Heart right ventricle (tissue), 16 donors: ENCODE results near the gene PPFIA1. TPM values are rescaled to one million over a fixed set of nuclear protein-coding genes. Genes with fewer than 3 reads are reported as not detected.

Source experiments
- ATAC-seq, 8 donors: fragments of 200-7000 bp; cut with Tn5 transposase; one replicate each; pipeline ENCODE4 v1.9.1; 2020; ENCODE audit warnings: mild to moderate bottlenecking in 8 of 8, moderate library complexity in 8 of 8, moderate number of reproducible peaks in 1 of 8
- DNase-seq, 2 donors: peaks; one replicate each; pipeline ENCODE4 v3.0.0-alpha.2; 2020
- H3K27ac ChIP-seq, 10 donors: fragments of 200-600 bp; sonication (generic) in 2 of 10; one replicate each; pipeline versions ENCODE4 v1.5.0 to v1.8.0; 2020 to 2022; ENCODE audit warnings: mild to moderate bottlenecking in 3 of 10
- H3K27me3 ChIP-seq, 7 donors: fragments of 200-600 bp; one replicate each; pipeline ENCODE4 v1.8.0; 2021 to 2022; ENCODE audit warnings: mild to moderate bottlenecking in 2 of 7
- H3K36me3 ChIP-seq, 9 donors: fragments of 200-600 bp; sonication (generic) in 1 of 9; one replicate each; pipeline versions ENCODE4 v1.5.0 to v1.8.0; 2020 to 2022; ENCODE audit warnings: mild to moderate bottlenecking in 2 of 9
- H3K4me1 ChIP-seq, 9 donors: fragments of 200-600 bp; sonication (generic) in 1 of 9; one replicate each; pipeline versions ENCODE4 v1.5.0 to v1.8.0; 2020 to 2022; ENCODE audit warnings: mild to moderate bottlenecking in 4 of 9
- H3K4me3 ChIP-seq, 10 donors: fragments of 200-600 bp; sonication (generic) in 2 of 10; one replicate each; pipeline versions ENCODE4 v1.5.0 to v1.8.0; 2020 to 2022; ENCODE audit warnings: mild to moderate bottlenecking in 7 of 10, moderate library complexity in 2 of 10
- H3K9me3 ChIP-seq, 11 donors: fragments of 200-600 bp in 10 of 11; sonication (generic) in 2 of 11; one replicate each; pipeline versions ENCODE4 v1.5.0 to v1.8.0; 2013 to 2022; ENCODE audit warnings: mild to moderate bottlenecking in 2 of 11, control low read depth in 1 of 11, moderate library complexity in 1 of 11
- CTCF ChIP-seq, 9 donors: fragments of 200-600 bp; sonication (generic) in 2 of 9; IDR thresholded peaks; one replicate each; pipeline versions ENCODE4 v1.5.0 to v1.8.0; 2021 to 2022; ENCODE audit warnings: antibody characterized with exemption in 9 of 9, mild to moderate bottlenecking in 5 of 9, moderate library complexity in 1 of 9
- whole genome bisulfite sequencing, 2 donors: extraction: QIAGEN DNeasy Blood & Tissue Kit; methylation state at CpG; one replicate each; pipeline ENCODE4 v1.1.7; 2013; ENCODE audit warnings: inconsistent platforms in 1 of 2; 5-methylcytosine and 5-hydroxymethylcytosine counted together
- intact Hi-C, 10 donors: fragments of 100-400 bp; cut with DNase I; formaldehyde crosslinking; loops; one replicate each; pipeline versions ENCODE4 v1.11.1 to v1.14.2; 2022
- polyA plus RNA-seq, 2 donors: library from polyadenylated mRNA; stranded (reverse); fragments of 200-250 nt; gene quantifications; one replicate each; pipeline ENCODE4 v1.2.3, GENCODE V29; 2013
- total RNA-seq, 10 donors: library from RNA; stranded (reverse); fragmentation: NEBNext Ultra II Directional in 3 of 10; extraction: Animal tissue kit (Norgen Biotek cat#: 25700) in 3 of 10; gene quantifications; one replicate each; pipeline versions ENCODE4 v1.2.1 to v1.2.4, GENCODE V29; 2021 to 2023
- donor health status: Arrhythmogenic right ventricular cardiomyopathy.
- donor health status: ischemic (EF 13 %, LVEDD 7.1; RV severe dilation, severe dysfunction).
- donor health status: healthy with polysubstance abuse.
- donor health status: DM: no; HTN: yes; CAD: no.
- donor health status: DM: no; HTN: no; CAD: no.
- donor health status: ischemic (EF 25% LVEDD 6.9; RV normal size, moderate dysfunction).
- donor health status: ischemic (EF 25% LVEDD 5.7; RV mildly dilated, moderate dysfunction).
- donor health status: healthy.
- donor health status: DM: yes; HTN: yes; CAD: no.
- donor health status: Ischemic cardiomyopathy.
- donor health status: ischemic (EF 35%, LVEDD 5.7; RV mildly dilated, moderate dysfunction).
- donor health status: nonischemic (EF 11% LVEDD 7.7; RV severe dilation, severe dysfunction).
- donor health status: DM: yes; HTN: yes; CAD: no.
- donor health status: PGD.
- donor health status: ischemic (EF 29% LVEDD 5.4; RV normal size, mild dysfunction).
- donor health status: nonischemic (EF 23%, LVEDD 6.1; RV moderate dilation, normal function).

The PPFIA1 gene
- total and polyA plus RNA-seq, 12 donors: 14.0 to 57.2 (median 39.0) TPM

- peak; percentile 20 to 47 for DNase-seq
- H3K27ac ChIP-seq: peak overlapping the region; percentile 62 to 95 (median 90)
- TF ChIP-seq CTCF (IDR thresholded peaks at IDR 0.05): peak in 1 of 9 donors; percentile 16
- 1% methylated on average over 65 to 75 of the region's 75 CpGs for WGBS, 2 donors
- peaks cover 6 to 42% (median 29%) of the 10 kb centered on the region in 9 donors for H3K4me1 ChIP-seq
- intact Hi-C loops: loop anchor here in 2 of 10 donors (1.0 to 10.0 kb wide), 3 partner anchors 34 to 124 kb away; partner anchors contain the start of genes FADD (in 2 of the 2) and CTTN (in 1 of the 2)
- ATAC-seq: peak; percentile 12 to 63 (median 30)
- H3K9me3 ChIP-seq: no peaks in the 10 kb centered on the region
- peaks cover 0 to 42% (median 3%) of the 10 kb centered on the region in 9 donors for H3K36me3 ChIP-seq
- peak overlapping the region; percentile 62 to 98 (median 84) for H3K4me3 ChIP-seq
- peaks cover 0 to 7% (median 0%) of the 10 kb centered on the region in 7 donors for H3K27me3 ChIP-seq
These were observed 573 bp downstream of the PPFIA1 start for GRCh38 chr11:70270877-70271648.

- Histone ChIP-seq H3K4me3 (peak overlapping the region; percentile 62 to 98 (median 84)), H3K27ac (peak overlapping the region in 4 of 10 donors; percentile 79 to 93 (median 87)), H3K9me3 (no peaks in the 10 kb centered on the region), H3K36me3 (peaks cover 0 to 47% (median 3%) of the 10 kb centered on the region in 9 donors), H3K27me3 (peaks cover 0 to 5% (median 0%) of the 10 kb centered on the region in 7 donors), H3K4me1 (peaks cover 6 to 42% (median 31%) of the 10 kb centered on the region in 9 donors)
- no peak for DNase-seq
- no peak for ATAC-seq
- TF ChIP-seq CTCF (IDR thresholded peaks at IDR 0.05): no peak
- WGBS, 2 donors: 0 to 5% methylated on average over 2 of the region's 2 CpGs
- intact Hi-C loops: loop anchor here in 2 of 10 donors (1.0 to 10.0 kb wide), 3 partner anchors 34 to 123 kb away; partner anchors contain the start of genes FADD (in 2 of the 2) and CTTN (in 1 of the 2)
These were observed 1.1 kb downstream of the PPFIA1 start for GRCh38 chr11:70271649-70271953.

GRCh38 chr11:70272009-70272408 is 1.5 kb downstream of the PPFIA1 start:
- TF ChIP-seq CTCF (IDR thresholded peaks at IDR 0.05): no peak
- H3K27ac ChIP-seq: no peak overlapping the region
- H3K4me1 ChIP-seq: peaks cover 6 to 42% (median 31%) of the 10 kb centered on the region in 9 donors
- no peaks in the 10 kb centered on the region for H3K9me3 ChIP-seq
- DNase-seq (no peak), ATAC-seq (no peak)
- 82 to 85% methylated on average over 7 of the region's 7 CpGs for WGBS, 2 donors
- peaks cover 0 to 50% (median 3%) of the 10 kb centered on the region in 9 donors for H3K36me3 ChIP-seq
- peaks cover 0 to 5% (median 0%) of the 10 kb centered on the region in 7 donors for H3K27me3 ChIP-seq
- intact Hi-C loops: loop anchor here in 2 of 10 donors (5.0 to 10.0 kb wide), 2 partner anchors 70 to 123 kb away; partner anchors contain the start of genes FADD (in 2 of the 2) and CTTN (in 1 of the 2)
- H3K4me3 ChIP-seq: peak overlapping the region in 7 of 10 donors; percentile 62 to 98 (median 83)

- ATAC-seq (no peak), DNase-seq (no peak)
- Histone ChIP-seq H3K27me3 (no peaks in the 10 kb centered on the region), H3K9me3 (no peaks in the 10 kb centered on the region), H3K4me3 (no peak overlapping the region), H3K27ac (no peak overlapping the region), H3K36me3 (peaks cover 0 to 73% (median 16%) of the 10 kb centered on the region in 9 donors), H3K4me1 (peaks cover 0 to 35% (median 19%) of the 10 kb centered on the region in 9 donors)
- TF ChIP-seq CTCF (IDR thresholded peaks at IDR 0.05): no peak
- intact Hi-C loops: loop anchor here in 1 of 10 donors (10.0 kb wide), 1 partner anchor 116 kb away; the partner anchor contains the start of gene CTTN
- WGBS, 2 donors: 88 to 91% methylated on average over 8 of the region's 8 CpGs
These were observed 8.5 kb downstream of the PPFIA1 start for GRCh38 chr11:70278994-70279393.
